Measurements from ENCODE around the gene TMPRSS9. TPM values are rescaled to one million over a fixed set of nuclear protein-coding genes. Genes with fewer than 3 reads are reported as not detected.

TMPRSS9 gene
- total RNA-seq, 4 donors from 2014 or later, result not detected

DNA sequence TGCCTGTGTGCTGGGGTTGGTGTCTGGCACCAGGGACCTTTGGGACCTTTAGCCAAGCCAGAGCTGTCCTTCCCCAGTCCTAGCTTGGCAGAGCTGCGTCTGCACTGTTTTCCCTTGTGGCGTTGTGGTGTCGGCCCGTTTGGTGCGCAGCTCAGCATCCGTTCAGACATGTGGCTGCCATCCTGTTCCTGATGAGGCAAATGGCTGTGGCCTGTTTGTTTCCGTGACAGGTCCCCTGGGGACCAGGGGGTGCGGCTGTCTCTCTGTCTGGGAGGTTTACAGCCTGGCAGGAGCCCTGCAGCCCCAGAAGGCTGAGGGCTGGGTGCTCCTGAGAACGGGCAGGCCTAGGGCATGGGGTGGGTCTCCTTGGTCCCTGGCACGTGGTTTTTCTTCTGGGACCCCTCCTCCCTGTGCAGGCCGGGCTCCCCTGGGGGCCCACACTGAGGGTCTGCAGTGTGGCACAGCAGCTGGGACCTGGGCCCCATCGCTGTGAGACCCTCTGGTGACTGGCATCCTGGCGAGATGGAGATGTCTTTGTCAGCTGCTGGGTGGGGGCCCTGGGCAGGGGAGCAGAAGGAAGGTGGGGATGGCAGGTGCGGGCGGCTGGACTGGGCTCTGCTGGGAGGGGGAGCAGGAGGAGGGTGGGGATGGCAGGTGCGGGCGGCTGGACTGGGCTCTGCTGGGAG lies 27.6 kb upstream of the TMPRSS9 start:
- H3K36me3 ChIP-seq, result peaks cover 0 to 10% (median 0%) of the 10 kb centered on the region in 3 donors
- 64 to 81% methylated on average over 13 to 16 of the region's 17 CpGs for WGBS, 2 donors
- TF ChIP-seq EP300 (IDR thresholded peaks at IDR 0.05) (no peak), POLR2A (IDR thresholded peaks at IDR 0.05) (no peak)
- TF ChIP-seq, protein P1, sequence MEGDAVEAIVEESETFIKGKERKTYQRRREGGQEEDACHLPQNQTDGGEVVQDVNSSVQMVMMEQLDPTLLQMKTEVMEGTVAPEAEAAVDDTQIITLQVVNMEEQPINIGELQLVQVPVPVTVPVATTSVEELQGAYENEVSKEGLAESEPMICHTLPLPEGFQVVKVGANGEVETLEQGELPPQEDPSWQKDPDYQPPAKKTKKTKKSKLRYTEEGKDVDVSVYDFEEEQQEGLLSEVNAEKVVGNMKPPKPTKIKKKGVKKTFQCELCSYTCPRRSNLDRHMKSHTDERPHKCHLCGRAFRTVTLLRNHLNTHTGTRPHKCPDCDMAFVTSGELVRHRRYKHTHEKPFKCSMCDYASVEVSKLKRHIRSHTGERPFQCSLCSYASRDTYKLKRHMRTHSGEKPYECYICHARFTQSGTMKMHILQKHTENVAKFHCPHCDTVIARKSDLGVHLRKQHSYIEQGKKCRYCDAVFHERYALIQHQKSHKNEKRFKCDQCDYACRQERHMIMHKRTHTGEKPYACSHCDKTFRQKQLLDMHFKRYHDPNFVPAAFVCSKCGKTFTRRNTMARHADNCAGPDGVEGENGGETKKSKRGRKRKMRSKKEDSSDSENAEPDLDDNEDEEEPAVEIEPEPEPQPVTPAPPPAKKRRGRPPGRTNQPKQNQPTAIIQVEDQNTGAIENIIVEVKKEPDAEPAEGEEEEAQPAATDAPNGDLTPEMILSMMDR (IDR thresholded peaks at IDR 0.05), result no peak
- H3K27ac ChIP-seq, result peak overlapping the region in 3 of 4 donors; percentile 27 to 76 (median 42)
- H3K4me1 ChIP-seq, result peaks cover 0 to 70% (median 37%) of the 10 kb centered on the region in 4 donors
- DNase-seq (ENCODE audit: low spot score in 2 of 2), result no peak
- no peaks in the 10 kb centered on the region for H3K9me3 ChIP-seq
- H3K4me3 ChIP-seq, result no peak overlapping the region
- H3K27me3 ChIP-seq, result no peaks in the 10 kb centered on the region

DNA sequence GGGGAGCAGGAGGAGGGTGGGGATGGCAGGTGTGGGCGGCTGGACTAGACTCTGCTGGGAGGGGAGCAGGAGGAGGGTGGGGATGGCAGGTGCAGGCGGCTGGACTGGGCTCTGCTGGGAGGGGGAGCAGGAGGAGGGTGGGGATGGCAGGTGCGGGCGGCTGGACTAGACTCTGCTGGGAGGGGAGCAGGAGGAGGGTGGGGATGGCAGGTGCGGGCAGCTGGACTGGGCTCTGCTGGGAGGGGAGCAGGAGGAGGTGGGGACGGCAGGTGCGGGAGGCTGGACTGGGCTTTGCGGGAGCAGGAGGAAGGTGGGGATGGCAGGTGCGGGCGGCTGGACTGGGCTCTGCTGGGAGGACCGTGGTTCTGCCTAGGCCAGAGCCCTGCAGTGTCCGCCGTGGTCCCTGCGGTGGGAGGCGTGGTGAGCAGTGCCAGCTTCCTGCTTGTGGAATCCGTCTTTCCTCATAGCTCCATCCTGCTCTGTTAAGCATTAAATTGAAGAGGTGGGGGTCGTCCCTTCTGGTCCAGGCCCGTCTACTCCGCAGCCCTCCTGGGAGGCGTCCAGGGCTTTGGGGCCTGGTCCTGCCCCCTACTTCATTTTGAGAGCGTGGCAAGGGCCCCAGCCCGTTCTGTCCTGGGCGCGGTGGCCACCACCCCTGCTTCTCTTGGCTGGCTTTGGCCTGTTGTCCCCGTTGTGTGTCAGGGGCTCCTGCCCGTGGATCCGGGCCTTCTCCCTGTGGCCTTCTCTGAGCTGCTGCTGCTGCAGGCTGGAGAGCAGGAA lies 26.8 kb upstream of the TMPRSS9 start:
- no peak overlapping the region for H3K4me3 ChIP-seq
- H3K36me3 ChIP-seq, result peaks cover 0 to 10% (median 0%) of the 10 kb centered on the region in 3 donors
- no peaks in the 10 kb centered on the region for H3K9me3 ChIP-seq
- DNase-seq (ENCODE audit: low spot score in 2 of 2), result no peak
- 68 to 74% methylated on average over 26 of the region's 27 CpGs for WGBS, 2 donors
- H3K4me1 ChIP-seq, result peaks cover 0 to 72% (median 33%) of the 10 kb centered on the region in 4 donors
- peak overlapping the region in 2 of 4 donors; percentile 35 to 76 for H3K27ac ChIP-seq
- TF ChIP-seq, protein P1 (IDR thresholded peaks at IDR 0.05), result no peak
- TF ChIP-seq EP300 (IDR thresholded peaks at IDR 0.05) (no peak), POLR2A (IDR thresholded peaks at IDR 0.05) (no peak)
- H3K27me3 ChIP-seq, result no peaks in the 10 kb centered on the region

DNA sequence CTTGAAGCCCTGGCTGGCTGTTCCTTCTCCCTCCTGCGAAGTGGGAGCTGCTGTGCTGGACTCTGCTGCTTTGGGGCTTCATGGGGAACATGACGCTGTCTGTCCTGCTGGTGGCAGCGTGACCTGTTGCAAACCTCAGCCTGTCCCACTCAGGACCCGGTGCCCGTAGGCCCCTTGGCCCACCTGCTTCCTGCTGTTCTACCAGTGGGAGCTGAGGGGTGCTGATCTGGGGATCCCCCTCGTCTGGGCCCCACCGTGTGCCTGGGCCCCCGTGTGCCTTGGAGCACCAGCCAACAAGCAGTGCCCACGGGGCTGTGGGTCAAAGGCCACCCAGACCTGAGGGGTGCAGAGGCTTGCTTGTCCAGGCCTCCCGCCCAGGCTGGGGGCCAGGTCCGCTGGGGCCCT lies 26.3 kb upstream of the TMPRSS9 start:
- Histone ChIP-seq H3K27ac (peak overlapping the region in 2 of 4 donors; percentile 9 to 35), H3K27me3 (no peaks in the 10 kb centered on the region), H3K4me3 (no peak overlapping the region), H3K4me1 (peaks cover 0 to 72% (median 33%) of the 10 kb centered on the region in 4 donors), H3K9me3 (no peaks in the 10 kb centered on the region), H3K36me3 (peaks cover 0 to 14% (median 0%) of the 10 kb centered on the region in 3 donors)
- 58 to 74% methylated on average over 6 to 11 of the region's 11 CpGs for WGBS, 2 donors
- no peak for TF ChIP-seq EP300 (IDR thresholded peaks at IDR 0.05)
- TF ChIP-seq POLR2A (IDR thresholded peaks at IDR 0.05), result no peak
- TF ChIP-seq, protein P1 (IDR thresholded peaks at IDR 0.05), result no peak
- no peak for DNase-seq (ENCODE audit: low spot score in 2 of 2)

DNA sequence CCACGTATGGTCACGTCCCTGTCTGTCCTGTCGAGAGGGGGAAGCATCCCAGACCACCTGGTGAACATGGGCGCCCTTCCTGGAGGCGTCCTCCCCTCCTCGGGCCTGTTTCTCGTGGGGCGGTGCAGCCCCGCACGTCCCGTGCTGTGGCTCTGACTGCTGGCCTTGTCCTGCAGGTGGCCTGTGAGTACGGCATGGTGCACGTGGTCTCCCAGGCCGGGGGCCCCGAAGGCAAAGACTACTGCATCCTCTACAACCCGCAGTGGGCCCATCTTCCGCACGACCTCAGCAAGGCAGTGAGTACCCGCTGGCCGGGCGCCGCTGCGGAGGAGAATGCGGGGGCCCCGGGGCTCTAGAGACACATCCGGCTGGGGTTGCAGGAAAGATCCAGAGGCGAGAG lies 25.6 kb upstream of the TMPRSS9 start:
- Histone ChIP-seq H3K4me3 (no peak overlapping the region), H3K9me3 (no peaks in the 10 kb centered on the region), H3K36me3 (peaks cover 0 to 20% (median 0%) of the 10 kb centered on the region in 3 donors), H3K27me3 (no peaks in the 10 kb centered on the region), H3K4me1 (peaks cover 0 to 66% (median 29%) of the 10 kb centered on the region in 4 donors), H3K27ac (no peak overlapping the region)
- 93 to 94% methylated on average over 14 to 27 of the region's 27 CpGs for WGBS, 2 donors
- no peak for DNase-seq (ENCODE audit: low spot score in 2 of 2)
- no peak for TF ChIP-seq EP300 (IDR thresholded peaks at IDR 0.05)
- TF ChIP-seq, protein P1 (IDR thresholded peaks at IDR 0.05), result no peak
